22Rv1 (cell line): ENCODE results near the gene DELE1.

Source experiments
- CTCF ChIP-seq: fragments of 450-650 bp; IDR thresholded peaks from 2 replicates; pipeline ENCODE4 v1.5.1; 2017; ENCODE audit warnings: mild to moderate bottlenecking
- ZFX ChIP-seq: fragments of 450-650 bp; IDR thresholded peaks from 2 replicates; pipeline ENCODE4 v1.6.1; 2017; ENCODE audit warnings: antibody characterized with exemption, borderline replicate concordance

DNA sequence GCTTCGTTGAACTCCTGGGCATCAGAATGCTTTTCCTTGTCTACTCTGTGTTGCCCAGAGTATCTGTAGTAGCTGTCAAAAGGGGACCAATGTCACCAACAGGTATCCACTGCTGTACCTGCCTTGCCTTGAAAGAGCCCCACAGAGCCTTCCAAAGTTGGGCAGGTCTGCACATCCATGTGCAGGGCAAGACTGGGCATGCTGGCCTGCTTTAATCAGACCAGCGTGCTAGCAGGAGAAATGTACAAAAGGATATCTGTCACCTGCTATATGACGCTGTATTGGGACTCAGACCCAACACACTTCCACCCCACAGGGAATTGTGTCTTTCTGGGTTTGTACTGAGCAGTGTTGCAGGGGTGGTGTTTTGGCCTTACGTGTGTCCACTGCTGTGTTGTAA is 11.9 kb downstream of the DELE1 start:
- TF ChIP-seq CTCF (no peak), ZFX (no peak)
